HCEC 1CT (cell line): Measurements from ENCODE around the gene TRIM13.
"Not testable (repeated sequence)": the region's sequence is repeated elsewhere in the genome, so short reads cannot be mapped to it uniquely, and the experiment has no call there.

Experiments
- DNase-seq: peaks from one replicate; pipeline ENCODE4 v3.0.0-alpha.2; 2017

The TRIM13 gene

DNA sequence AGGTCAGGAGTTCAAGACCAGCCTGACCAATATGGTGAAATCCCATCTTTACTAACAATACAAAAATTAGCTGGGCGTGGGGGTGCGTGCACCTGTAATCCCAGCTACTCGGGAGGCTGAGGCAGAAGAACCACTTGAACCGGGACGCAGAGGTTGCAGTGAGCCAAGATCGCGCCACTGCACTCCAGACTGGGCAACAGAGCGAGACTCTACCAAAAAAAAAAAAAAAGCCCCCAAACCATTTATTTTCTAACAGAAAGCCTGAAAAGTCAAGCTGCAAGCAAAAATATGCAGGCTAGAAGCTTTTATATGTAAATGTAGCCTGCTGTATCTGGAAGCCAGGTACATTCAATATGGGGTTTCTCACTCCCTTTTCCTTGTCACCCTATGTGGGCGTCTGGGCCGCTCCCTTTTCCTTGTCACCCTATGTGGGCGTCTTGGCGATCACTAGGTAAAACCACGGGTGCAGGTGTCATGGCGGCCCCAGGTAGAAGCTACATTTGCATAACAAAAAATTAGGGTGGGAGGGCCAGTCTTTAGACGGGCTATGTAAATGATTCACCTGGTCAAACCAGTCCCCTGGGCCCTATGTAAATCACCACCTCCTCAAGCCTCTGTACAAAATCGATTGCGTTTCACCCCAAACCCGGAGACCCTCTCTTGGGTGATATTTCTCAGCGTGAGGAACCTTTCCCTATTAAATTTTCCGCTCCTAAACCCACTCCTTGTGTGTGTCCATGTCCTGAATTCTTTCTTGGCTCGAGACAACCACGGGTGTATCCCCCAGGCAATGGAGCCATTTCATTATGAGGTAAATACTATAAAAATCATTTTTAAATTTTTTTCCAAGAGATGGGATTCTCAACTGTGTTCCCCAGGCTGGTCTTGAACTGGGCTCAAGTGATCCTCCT lies 2.1 kb downstream of the TRIM13 start:
- DNase-seq = no peak

DNA sequence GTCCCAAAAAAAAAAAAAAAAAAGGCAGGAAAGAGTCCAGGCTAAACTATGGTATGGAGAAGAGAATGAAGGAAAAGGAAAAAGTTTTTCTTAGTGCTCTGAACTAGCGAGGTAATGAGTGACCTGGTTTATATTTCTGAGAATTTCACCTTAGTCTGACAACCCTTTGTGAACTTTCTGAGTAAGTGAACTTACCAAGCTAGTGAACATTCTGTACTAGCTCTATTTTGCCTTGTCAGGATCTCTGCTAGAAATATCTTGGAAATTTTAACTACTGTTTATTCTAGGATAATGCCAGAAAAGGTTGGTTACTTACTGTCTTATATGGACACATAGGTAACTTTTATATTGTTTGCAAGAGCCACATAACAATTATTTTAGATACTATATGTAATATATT lies 4.4 kb downstream of the TRIM13 start:
- DNase-seq = no peak

DNA sequence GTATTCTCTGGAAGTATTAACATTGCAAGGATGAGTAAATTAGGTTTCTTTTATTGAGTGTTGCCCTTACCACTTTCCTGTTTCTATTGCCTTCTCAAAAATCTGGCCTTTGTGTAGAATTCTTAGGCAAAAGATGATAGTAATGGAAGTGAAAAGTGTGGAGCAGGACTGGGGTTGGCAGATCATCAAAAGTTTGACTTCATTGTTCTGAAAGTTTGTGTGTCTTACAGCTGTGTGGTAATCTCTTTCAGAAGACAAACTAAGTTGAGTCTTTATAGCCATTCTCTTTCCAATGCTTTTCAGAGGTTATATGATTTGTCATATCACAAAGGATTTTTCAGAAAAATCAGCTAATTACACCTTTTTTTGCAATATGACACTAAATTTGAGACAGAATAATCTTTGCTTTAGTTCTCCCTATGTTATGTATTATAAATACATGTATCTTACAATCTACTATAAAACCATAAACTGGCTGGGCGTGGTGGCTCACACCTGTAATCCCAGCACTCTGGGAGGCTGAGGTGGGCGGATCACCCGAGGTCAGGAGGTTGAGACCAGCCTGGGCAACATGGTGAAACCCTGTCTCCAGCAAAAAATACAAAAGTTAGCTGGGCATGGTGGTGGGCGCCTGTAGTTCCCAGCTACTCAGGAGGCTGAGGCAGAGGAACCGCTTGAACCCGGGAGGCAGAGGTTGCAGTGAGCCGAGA lies 9.7 kb downstream of the TRIM13 start:
- DNase-seq = no peak

DNA sequence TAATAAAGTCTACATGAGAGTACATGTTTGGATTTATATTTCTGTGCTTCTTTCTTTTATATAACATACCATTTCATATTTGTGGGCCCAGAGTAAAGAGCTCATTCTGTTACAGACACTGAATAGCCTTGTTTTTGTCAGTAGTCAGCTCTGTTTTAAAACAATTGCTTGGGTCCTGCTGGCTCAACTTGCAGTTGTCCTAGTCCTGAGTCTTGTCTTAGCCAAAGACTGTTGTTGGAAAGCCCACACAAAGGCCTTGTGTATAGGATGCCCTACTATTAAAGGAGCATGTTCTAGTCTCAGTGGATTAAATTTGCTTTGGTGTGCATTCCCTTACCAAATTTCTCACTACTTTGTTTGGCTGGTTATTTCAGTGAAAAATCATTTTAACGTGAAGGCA lies 14.6 kb downstream of the TRIM13 start:
- DNase-seq = no peak

DNA sequence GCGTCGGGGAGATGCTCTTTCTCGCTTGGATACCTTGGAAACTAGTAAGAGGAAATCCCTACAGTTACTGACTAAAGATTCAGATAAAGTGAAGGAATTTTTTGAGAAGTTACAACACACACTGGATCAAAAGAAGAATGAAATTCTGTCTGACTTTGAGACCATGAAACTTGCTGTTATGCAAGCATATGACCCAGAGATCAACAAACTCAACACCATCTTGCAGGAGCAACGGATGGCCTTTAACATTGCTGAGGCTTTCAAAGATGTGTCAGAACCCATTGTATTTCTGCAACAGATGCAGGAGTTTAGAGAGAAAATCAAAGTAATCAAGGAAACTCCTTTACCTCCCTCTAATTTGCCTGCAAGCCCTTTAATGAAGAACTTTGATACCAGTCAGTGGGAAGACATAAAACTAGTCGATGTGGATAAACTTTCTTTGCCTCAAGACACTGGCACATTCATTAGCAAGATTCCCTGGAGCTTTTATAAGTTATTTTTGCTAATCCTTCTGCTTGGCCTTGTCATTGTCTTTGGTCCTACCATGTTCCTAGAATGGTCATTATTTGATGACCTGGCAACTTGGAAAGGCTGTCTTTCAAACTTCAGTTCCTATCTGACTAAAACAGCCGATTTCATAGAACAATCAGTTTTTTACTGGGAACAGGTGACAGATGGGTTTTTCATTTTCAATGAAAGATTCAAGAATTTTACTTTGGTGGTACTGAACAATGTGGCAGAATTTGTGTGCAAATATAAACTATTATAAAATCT lies 15.7 kb downstream of the TRIM13 start:
- DNase-seq = no peak

DNA sequence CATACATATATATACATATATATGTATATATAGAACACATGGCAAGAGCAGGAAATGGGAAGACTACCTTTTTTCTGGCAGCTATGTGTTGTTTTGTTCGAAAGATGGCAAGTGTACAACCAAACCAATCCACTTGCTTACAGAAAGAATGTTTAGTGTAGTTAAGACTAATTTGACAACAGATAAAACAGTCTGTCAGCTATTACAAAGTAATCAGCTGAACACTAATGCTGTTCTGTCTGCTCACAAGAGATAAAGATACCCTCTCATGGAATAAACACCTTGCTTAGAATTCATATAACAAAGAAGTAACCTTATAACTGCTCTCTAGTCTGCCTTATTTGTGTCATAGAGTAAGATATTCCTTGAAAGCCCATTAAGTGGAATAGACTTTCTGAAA lies 17.5 kb downstream of the TRIM13 start:
- no peak for DNase-seq

DNA sequence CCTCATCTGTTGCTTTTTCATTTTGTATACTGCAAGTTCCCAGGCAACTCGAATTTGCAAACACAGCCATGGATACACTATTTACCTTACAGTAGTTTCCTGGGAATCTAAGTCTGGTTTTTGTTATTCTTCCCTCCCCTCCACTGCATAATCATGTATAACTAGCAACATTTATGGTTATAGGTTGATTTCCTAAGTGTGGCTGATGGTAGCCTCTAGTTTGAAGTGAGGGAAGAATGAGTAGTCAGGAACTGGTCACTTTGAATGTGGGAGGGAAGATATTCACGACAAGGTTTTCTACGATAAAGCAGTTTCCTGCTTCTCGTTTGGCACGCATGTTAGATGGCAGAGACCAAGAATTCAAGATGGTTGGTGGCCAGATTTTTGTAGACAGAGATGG lies 18.4 kb downstream of the TRIM13 start, which contains the start of gene KCNRG:
KCNRG (plus strand) TSS at position 187 of the 400 bp plus-strand sequence; CDS start at position 237, 50 bp downstream.
- DNase-seq = no peak

DNA sequence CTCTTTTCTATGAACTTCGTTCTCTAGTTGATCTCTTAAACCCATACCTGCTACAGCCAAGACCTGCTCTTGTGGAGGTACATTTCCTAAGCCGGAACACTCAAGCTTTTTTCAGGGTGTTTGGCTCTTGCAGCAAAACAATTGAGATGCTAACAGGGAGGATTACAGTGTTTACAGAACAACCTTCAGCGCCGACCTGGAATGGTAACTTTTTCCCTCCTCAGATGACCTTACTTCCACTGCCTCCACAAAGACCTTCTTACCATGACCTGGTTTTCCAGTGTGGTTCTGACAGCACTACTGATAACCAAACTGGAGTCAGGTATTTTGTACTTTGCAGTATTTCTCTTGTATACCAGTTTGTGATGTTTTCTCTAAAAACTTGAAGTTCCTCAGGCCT lies 18.9 kb downstream of the TRIM13 start:
- no peak for DNase-seq

DNA sequence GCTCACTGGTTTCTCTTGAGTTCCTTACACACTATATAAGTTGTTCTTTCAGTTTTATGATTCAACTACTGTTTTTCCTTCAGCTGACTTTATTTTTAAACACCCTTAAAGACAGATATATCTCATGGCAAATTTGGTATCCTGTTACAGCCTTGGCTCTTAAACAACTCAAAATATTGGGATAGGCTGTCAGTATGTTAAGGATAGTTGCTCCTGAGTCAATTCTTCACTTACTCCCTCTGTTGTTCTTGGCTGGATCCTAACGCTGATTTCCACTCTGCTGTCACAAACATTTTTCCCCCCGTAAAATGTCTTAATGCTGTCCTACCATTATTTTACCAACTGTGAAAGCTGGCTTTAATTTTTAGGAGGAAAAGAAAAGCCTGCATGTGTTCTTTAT lies 19.6 kb downstream of the TRIM13 start:
- DNase-seq = no peak

DNA sequence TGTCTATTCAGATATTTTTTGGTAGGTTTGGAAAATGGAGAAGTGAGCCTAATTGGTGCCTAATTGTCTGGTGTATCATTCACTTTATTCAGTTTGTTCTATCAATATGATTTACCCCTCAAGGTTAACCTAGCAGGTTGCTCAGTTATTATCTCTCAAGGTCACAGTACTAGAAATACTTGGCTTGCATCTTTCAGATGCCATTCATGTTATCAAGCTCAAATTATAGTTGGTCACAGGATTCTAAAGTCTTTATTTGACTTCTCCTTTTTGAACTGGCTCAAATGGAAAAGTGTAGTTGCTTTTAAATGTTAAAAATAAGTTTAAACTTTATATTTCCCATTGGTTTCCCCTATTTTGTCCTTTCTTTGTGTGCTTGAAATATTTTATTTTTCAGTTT lies 21.0 kb downstream of the TRIM13 start:
- no peak for DNase-seq

DNA sequence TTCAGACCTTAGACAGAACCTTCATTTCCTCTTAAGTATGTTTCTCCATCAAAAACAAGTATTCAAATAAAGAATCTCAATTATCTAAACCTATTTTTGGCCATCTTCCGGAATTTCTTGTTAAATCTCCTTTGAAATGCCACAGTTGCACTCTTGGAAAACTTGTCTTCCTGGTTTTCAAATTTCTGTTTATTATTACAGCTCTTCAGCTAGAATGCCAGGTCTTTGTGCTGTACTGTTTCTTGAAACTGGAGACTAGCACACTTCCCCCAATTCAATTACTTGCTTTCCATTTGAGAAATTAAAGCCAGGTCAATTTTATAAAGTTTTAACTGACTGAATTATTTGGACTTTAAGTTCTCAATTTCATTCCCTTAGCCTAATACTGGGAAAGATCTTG lies 28.6 kb downstream of the TRIM13 start:
- no peak for DNase-seq

DNA sequence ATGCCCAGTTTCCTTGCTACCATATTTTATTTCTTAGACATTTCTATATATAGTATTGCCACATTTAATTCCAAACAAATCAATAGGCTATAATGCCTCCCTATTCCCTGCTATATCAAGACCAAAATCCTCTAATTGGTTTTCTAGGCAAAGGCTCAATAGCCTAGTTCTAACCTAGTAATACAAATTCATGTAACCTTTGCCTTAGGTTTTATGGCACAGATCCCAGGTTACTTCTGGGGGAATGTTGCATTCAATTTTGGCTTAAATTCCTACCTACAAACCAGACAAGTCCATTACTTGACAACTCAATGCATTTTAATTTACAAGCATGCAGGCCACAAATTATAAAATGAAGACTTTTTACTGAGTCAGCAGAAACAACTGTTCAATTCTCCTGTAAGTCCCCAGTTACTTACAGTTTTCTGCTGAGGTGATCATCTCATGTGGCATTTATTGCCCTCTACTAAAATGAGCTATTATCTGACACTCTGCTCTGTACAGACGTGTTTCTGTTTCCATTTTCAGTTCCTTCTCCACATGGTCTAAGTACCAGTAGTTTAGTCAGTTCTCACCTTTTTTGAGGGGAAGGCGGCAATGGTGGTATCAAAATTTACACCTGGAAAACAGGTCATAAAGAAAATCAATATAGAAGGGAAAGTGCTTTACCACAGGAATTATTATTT lies 30.1 kb downstream of the TRIM13 start:
- DNase-seq = no peak

DNA sequence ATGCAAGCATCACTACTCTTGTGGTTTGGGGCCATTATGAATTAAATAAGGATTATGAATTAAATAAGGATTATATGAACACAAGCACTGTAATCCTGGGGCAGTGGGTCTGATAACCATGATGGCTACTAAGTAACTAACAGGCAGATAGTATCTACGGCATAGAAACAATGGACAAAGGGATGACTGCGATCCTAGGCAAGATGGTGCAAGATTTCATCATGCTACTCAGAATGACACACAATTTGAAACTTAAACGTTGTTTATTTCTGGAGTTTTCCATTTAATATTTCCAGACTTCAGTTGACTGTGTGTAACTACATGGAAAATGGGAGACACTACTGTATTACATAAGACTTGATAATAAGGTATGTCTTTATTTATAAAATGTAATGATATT lies 33.5 kb downstream of the TRIM13 start:
- no peak for DNase-seq

DNA sequence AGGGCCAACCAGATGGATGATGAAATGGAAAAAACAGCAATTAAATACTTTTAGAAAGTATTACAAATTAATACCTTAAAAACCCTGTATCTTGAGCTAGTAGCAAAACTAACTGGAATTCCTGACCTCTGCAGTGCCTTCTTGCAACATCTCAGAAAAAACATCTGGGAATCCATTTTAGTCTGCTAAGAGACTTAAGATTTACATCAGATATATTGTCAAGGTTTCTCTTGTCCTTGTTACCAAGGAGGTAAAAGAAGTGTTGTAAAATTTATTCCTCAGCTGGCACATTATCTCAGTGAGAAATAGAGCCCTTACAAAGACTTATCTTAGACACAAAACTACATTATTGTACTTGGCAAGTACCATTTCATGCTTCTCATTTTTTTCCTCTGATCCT lies 36.9 kb downstream of the TRIM13 start:
- peak; percentile 22 for DNase-seq

DNA sequence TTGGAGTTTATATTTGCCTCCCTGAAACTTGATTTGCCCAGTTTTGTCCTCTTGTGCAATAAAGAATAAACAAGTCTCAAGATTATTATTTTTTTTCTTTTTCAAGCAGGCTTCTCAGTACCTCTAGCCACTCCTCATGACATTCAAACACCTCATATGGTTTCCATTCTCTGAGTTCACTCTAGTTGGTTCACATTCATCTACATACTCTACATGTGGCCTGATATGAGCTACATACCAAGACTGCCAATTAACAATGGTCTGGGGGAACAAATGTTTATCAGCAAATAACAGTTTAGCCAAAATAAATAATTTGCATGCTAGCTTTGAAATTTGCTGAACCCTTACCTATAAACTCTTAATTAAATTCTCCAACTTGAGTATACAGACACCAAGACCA lies 40.9 kb downstream of the TRIM13 start:
- DNase-seq = no peak

DNA sequence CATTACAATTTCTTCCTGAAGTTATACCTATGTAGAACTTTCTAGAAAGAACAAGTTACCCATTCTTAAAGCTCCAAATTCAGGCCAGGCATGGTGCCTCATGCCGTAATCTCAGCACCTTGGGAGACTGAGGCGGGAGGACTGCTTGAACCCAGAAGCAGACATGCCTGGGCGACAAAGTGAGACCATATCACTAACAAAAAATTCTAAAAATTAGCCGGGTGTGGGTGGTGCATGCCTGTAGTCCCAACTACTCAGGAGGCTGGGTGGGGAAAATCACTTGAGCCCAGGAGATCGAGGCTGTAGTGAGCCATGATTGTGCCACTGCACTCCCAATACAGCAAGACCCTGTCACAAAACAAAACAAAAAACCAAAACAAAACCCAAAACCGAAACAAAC lies 41.4 kb downstream of the TRIM13 start:
- DNase-seq = no peak

DNA sequence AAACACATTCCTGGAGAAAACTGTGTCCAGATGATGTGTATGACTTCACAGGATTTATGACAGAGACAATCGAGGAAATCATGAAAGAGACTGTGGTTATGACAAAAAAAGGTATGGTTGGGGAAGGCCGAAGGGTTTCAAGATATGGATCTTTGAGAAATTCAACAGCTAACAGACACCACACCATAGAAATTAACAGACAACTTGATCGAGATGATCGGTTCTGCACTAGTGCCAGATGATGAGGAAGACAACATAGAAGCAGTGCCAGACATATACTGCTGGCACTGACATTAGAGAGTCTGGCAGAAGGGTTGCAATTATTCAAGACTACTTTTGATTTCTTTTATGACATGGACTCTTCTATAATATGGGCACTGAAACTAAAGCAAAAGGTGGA lies 55.6 kb downstream of the TRIM13 start:
- no peak for DNase-seq

DNA sequence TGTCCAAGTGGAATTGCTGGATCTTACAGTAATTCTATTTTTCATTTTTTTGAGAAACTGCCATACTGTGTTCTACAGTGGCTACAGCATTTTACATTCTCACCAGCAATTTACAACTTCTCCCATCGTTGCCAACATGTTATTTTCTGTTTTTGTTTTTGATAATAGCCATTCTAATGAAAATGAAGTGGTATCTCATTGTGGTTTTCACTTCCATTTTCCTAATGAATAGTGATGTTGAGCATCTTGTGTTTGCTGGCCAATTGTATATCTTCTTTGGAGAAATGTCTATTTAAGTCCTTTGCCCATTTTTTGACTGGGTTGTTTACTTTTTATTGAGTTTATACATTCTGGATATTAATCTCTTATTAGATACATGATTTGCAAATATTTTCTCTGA lies 57.0 kb downstream of the TRIM13 start:
- DNase-seq = no peak

DNA sequence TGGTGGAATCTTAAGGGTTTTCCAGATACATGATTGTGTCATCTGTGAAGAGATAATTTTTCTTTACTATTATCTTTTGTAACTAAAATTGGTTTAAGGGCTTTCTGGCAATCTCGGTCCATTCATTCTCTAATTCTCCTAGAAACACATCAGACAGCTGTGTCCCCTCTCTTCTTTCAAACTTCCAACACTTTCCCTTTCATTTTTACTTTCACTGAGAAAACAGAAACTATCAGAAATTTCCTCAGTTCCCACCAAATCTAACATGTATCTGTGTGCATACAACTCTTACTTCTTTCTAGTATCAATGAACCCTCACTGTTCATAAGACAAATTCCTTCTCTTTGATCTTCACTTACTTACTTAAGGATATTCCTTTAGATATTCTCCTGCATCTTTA lies 58.6 kb downstream of the TRIM13 start:
- no peak for DNase-seq

DNA sequence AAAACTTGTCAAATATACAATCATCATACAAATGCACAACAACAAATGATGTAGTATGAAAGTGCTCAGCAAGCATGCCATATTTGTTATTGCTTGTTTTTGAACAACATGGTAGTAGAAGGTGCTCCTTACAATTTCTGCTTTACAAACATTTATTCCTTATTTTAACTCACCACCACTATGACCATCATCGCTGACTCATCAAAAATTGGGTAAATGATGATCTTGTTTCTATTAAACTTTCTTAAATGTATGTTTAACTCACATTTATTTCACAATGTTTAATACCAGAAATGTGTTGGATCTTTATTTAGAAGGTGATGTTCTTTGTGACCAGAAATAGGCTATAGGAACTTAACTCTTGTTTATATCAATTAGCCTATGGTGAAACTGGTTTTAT lies 63.9 kb downstream of the TRIM13 start:
- DNase-seq = no peak

DNA sequence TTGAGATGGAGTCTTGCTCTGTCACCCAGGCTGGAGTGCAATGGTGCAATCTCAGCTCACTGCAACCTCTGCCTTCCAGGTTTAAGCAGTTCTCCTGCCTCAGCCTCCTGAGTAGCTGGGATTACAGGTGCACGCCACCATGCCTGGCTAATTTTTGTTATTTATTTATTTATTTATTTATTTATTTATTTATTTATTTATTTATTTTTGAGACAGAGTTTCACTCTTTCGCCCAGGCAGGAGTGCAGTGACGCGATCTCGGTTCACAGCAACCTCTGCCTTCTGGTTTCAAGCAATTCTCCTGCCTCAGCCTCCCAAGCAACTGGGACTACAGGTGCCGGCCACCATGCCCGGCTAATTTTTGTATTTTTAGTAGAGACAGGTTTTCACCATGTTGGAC lies 65.5 kb downstream of the TRIM13 start:
- not testable (repeated sequence) for DNase-seq

DNA sequence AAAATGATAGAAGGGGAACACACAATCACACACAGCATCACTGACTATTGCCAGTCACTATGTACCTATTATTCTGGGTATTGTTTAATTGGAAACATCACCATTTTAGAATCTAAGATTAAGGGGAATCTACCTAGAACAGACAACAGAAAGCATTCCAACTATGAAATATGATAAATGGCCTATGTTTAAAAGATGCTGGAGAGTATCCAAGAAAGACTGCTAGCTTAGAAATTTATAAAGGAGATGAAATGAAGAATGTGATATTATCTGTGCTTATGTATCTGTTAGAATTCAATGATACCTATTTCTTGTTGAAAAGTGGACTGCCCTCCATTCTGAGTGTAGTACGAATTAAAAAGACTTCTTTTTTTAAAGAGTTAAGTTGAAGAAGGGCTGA lies 68.9 kb downstream of the TRIM13 start:
- no peak for DNase-seq
